GM21576 (cell line): ENCODE results near the gene MNAT1.

Experiments
- ATAC-seq: cut with Tn5 transposase; IDR thresholded peaks from one replicate; pipeline ENCODE4 v1.9.1; 2021; ENCODE audit warnings: mild to moderate bottlenecking, moderate library complexity; ENCODE audit not compliant: unreplicated experiment

MNAT1 gene

GRCh38 chr14:61003571-61003970, 269.0 kb downstream of the MNAT1 start:
- no peak for ATAC-seq

GRCh38 chr14:61019537-61019936, 285.0 kb downstream of the MNAT1 start:
- no peak for ATAC-seq
